Activated CD4-positive, alpha-beta T cell treated with anti-CD3 and anti-CD28 coated beads for 36 hours (primary cell): ENCODE data around the gene DOCK9. TPM values are rescaled to one million over a fixed set of nuclear protein-coding genes. Genes with fewer than 3 reads are reported as not detected.

Source experiments
- ATAC-seq: fragments of 200-7000 bp; cut with Tn5 transposase; one replicate; pipeline ENCODE4 v1.10.0; 2021; ENCODE audit warnings: mild to moderate bottlenecking, moderate library complexity
- CTCF ChIA-PET: fragments of 350-600 bp; sonication (Branson Sonifier 250); formaldehyde crosslinking; loops from one replicate; lab custom pipeline; 2021; ENCODE audit warnings: antibody characterized with exemption; lab: Charles Lee
- POLR2A ChIA-PET: fragments of 350-600 bp; sonication (Branson Sonifier 250); formaldehyde crosslinking; loops from one replicate; lab custom pipeline; 2021; ENCODE audit warnings: antibody characterized with exemption, inconsistent platforms; lab: Charles Lee
- DNase-seq: peaks from one replicate; pipeline ENCODE4 v3.0.0-alpha.2; 2020
- H3K27ac Mint-ChIP-seq: one replicate; pipeline ENCODE4 v1.8.0; 2021; ENCODE audit warnings: mixed read lengths
- H3K27me3 Mint-ChIP-seq: one replicate; pipeline ENCODE4 v1.8.0; 2021; ENCODE audit warnings: mixed read lengths
- H3K36me3 Mint-ChIP-seq: one replicate; pipeline ENCODE4 v1.8.0; 2021; ENCODE audit warnings: low read depth, mixed read lengths
- H3K4me1 Mint-ChIP-seq: one replicate; pipeline ENCODE4 v1.8.0; 2021; ENCODE audit warnings: mixed read lengths
- H3K4me3 Mint-ChIP-seq: one replicate; pipeline ENCODE4 v1.8.0; 2021; ENCODE audit warnings: mild to moderate bottlenecking, moderate library complexity, mixed read lengths
- H3K9me3 Mint-ChIP-seq: one replicate; pipeline ENCODE4 v1.8.0; 2021; ENCODE audit warnings: low read depth, mixed read lengths
- intact Hi-C, 2 experiments: fragments of 100-400 bp; cut with DNase I in 1 of 2; cut with micrococcal nuclease in 1 of 2; formaldehyde crosslinking; loops; one replicate each; pipeline versions ENCODE4 v1.14.2 to v1.15.1; 2022 to 2024; cut with DNase I, micrococcal nuclease
- total RNA-seq, 2 experiments: library from RNA; stranded (reverse); gene quantifications; one replicate each; pipeline ENCODE4 v1.2.3, GENCODE V29; 2021

The DOCK9 gene
- total RNA-seq, 2 experiments from 2014 or later = 36.0 to 42.6 TPM

DNA sequence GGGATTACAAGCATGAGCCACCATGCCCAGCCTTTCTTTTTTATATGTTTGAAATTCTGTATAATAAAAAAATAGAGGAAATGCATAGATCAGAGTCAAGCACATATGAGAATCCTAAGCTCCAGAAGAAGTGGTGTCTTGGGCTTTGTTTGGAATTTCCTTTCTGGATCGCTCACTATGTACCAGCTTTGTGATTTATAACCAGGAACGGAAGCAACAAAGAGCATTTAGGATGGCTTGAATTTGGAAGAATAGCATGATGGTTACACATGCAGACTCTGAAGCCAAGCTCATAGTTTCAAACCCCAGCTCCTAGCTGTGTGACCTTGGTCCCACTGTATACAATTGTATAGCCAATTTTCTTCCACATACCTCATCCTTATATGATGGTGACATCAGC lies 197.4 kb downstream of the DOCK9 start:
- H3K9me3 Mint-ChIP-seq = no peaks in the 10 kb centered on the region
- ChIA-PET POLR2A (interaction anchor here (0.7 kb wide), 1 partner anchor 670 kb away, joined by 3 read pairs; no protein-coding TSS in a partner anchor), CTCF (no interaction called here)
- H3K36me3 Mint-ChIP-seq = no peaks in the 10 kb centered on the region
- H3K27ac Mint-ChIP-seq = no peak overlapping the region
- DNase-seq (no peak), ATAC-seq (no peak)
- intact Hi-C loops = no loop called here
- no peak overlapping the region for H3K4me3 Mint-ChIP-seq
- peaks cover 23% of the 10 kb centered on the region for H3K27me3 Mint-ChIP-seq
- no peaks in the 10 kb centered on the region for H3K4me1 Mint-ChIP-seq

DNA sequence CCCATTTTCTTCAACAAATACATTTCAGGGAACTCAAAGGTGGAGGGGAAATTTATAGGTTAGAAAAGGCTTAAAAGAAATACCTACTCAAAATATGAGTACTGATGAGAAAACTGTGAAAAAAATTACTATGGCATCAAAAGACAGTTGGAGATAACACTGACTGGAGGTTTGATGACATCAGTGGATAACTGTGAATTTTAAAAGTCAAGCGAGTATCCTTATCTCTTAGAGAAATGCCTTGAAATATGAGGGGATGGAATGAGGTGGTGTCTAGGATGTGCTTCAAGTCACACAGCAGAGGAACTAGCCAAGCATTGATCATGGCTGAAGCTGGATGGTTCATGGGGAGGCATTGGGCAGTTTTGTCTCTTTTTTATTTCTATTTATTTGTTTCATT lies 198.2 kb downstream of the DOCK9 start:
- Mint-ChIP-seq H3K4me3 (no peak overlapping the region), H3K9me3 (no peaks in the 10 kb centered on the region), H3K27ac (no peak overlapping the region), H3K27me3 (peaks cover 23% of the 10 kb centered on the region), H3K4me1 (no peaks in the 10 kb centered on the region), H3K36me3 (no peaks in the 10 kb centered on the region)
- intact Hi-C loops = no loop called here
- DNase-seq (no peak), ATAC-seq (no peak)
- ChIA-PET POLR2A (no interaction called here), CTCF (no interaction called here)

DNA sequence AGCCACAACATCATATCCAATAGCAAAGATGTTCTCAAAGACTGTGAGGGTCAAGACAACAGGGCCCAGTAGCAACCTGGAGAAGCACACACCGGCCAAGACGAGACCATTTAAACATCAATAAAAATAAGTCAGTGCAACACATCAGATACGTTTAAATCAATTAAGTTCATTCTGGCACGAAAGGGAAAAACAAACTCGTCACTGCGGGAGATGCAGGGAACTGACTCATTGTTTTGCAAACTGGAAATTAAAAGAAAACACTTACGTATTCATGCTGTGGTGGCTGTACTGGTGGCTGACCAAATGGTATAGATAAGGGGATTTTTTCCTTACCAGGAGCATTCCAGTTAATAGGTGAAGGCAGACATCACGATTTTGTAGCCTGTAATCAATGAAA lies 199.1 kb downstream of the DOCK9 start:
- Mint-ChIP-seq H3K27ac (no peak overlapping the region), H3K4me3 (no peak overlapping the region), H3K9me3 (no peaks in the 10 kb centered on the region), H3K4me1 (no peaks in the 10 kb centered on the region), H3K36me3 (no peaks in the 10 kb centered on the region), H3K27me3 (peaks cover 23% of the 10 kb centered on the region)
- intact Hi-C loops = no loop called here
- DNase-seq = no peak
- ATAC-seq = no peak
- CTCF ChIA-PET = no interaction called here
- POLR2A ChIA-PET = no interaction called here

DNA sequence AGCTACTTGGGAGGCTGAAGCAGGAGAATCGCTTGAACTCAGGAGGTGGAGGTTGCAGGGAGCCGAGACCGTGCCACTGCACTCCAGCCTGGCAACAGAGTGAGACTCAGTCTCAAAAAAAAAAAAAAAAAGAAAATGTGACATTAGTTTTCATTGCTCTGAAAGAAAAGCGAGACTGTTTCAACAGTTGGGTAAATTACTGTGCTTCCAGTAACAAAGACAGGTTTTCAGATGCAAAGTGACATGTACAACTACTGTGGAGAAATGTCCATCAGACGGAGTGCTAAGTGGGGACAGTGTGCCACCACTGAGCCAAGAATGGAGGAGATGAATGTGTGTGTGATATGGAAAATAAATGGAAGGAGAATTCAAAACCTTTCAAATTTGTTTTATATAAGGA lies 201.2 kb downstream of the DOCK9 start:
- DNase-seq (no peak), ATAC-seq (no peak)
- Mint-ChIP-seq H3K4me3 (no peak overlapping the region), H3K4me1 (no peaks in the 10 kb centered on the region), H3K27ac (no peak overlapping the region), H3K36me3 (no peaks in the 10 kb centered on the region), H3K9me3 (no peaks in the 10 kb centered on the region), H3K27me3 (peaks cover 23% of the 10 kb centered on the region)
- intact Hi-C loops = no loop called here
- CTCF ChIA-PET = interaction anchor here (0.6 kb wide), 1 partner anchor 75 kb away, joined by 4 read pairs; no protein-coding TSS in a partner anchor
- POLR2A ChIA-PET = no interaction called here

DNA sequence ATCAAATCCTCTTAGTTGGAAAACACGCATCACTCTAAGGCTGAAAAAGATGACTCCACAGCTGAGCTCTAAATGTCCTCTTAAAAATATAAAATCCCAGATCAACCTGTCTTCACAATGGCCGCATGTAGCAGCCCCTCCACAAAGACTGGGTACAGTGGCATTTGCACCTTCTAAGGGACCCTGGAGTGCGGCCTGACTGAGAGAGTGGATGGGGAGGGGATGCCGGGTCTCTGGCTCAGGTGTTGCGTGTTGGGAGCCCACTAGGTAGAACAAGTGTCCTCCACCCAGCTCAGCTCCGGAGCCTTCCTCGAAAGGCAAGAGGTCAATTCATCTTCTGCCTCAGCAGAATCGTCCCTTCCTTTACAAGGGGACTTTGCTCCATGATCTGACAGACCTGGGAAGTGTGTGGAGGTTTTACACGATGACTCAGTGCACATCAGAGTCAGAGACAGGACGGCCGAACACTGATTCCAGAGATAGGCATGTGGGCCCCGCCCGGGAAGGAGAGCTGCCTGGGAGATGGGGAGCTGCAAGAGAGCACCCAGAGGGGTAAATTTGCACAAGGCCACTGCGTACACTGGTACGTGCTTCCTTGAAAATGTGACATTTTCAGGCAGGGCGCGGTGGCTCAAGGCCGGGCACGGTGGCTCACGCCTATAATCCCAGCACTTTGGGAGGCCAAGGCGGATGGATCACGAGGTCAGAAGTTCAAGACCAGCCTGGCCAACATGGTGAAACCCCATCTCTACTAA lies 201.8 kb downstream of the DOCK9 start:
- CTCF ChIA-PET = interaction anchor here (0.6 kb wide), 1 partner anchor 74 kb away, joined by 4 read pairs; no protein-coding TSS in a partner anchor

DNA sequence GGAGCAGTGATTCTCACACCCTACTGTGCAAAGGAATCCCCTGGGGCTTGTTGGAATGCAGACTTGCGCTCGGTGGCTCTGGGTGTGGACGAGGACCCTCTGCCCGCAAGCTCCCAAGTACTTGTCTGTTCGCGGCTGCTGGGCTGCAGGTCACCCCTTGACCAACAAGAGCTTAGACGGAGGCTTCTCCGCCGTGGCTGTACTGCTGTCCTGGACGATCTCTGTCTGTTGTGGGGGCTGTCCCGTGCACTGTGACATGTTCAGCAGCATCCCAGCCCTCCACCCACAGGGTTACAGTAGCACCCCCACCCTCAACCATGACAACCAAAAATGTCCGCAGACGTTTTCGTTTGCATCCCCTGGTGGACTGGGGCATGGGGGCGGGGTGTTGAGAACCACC lies 202.5 kb downstream of the DOCK9 start:
- no peaks in the 10 kb centered on the region for H3K4me1 Mint-ChIP-seq
- H3K27me3 Mint-ChIP-seq = peaks cover 13% of the 10 kb centered on the region
- H3K27ac Mint-ChIP-seq = no peak overlapping the region
- ATAC-seq = no peak
- H3K36me3 Mint-ChIP-seq = no peaks in the 10 kb centered on the region
- no peak for DNase-seq
- ChIA-PET POLR2A (no interaction called here), CTCF (interaction anchor here (1.4 kb wide), 1 partner anchor 102 kb away, joined by 3 read pairs; no protein-coding TSS in a partner anchor)
- H3K9me3 Mint-ChIP-seq = no peaks in the 10 kb centered on the region
- intact Hi-C loops = no loop called here
- H3K4me3 Mint-ChIP-seq = no peak overlapping the region

More for the DNA sequence above, 201.8 kb downstream of the DOCK9 start:
- no peak for ATAC-seq
- POLR2A ChIA-PET = no interaction called here
- peaks cover 17% of the 10 kb centered on the region for H3K27me3 Mint-ChIP-seq
- no peak for DNase-seq
- H3K9me3 Mint-ChIP-seq = no peaks in the 10 kb centered on the region
- H3K4me1 Mint-ChIP-seq = no peaks in the 10 kb centered on the region
- no peaks in the 10 kb centered on the region for H3K36me3 Mint-ChIP-seq
- no peak overlapping the region for H3K27ac Mint-ChIP-seq
- H3K4me3 Mint-ChIP-seq = no peak overlapping the region
- intact Hi-C loops = no loop called here

DNA sequence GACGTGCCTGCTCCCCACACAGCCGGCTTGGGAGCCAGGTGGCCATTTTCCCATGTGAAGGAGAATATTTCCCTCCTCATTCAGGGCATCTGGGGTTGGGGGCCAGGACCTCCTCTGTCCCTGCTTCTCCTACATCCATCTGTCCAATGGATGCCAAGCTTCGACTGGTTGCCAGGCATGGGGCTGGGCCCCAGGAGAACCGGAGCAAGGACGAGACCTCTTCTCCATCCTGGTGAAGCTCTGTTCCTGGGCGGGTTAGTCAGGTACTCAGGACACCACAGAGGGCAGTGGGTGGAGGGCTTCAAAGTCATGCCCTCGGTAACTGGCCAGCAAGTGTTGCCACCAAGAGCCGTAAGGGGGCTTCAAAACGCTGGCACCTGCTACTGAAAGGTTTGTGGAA lies 203.1 kb downstream of the DOCK9 start:
- intact Hi-C loops = no loop called here
- Mint-ChIP-seq H3K36me3 (no peaks in the 10 kb centered on the region), H3K9me3 (no peaks in the 10 kb centered on the region), H3K27ac (no peak overlapping the region), H3K4me3 (no peak overlapping the region), H3K4me1 (no peaks in the 10 kb centered on the region), H3K27me3 (peaks cover 12% of the 10 kb centered on the region)
- POLR2A ChIA-PET = no interaction called here
- DNase-seq (no peak), ATAC-seq (no peak)
- CTCF ChIA-PET = interaction anchor here (1.4 kb wide), 1 partner anchor 101 kb away, joined by 3 read pairs; no protein-coding TSS in a partner anchor

DNA sequence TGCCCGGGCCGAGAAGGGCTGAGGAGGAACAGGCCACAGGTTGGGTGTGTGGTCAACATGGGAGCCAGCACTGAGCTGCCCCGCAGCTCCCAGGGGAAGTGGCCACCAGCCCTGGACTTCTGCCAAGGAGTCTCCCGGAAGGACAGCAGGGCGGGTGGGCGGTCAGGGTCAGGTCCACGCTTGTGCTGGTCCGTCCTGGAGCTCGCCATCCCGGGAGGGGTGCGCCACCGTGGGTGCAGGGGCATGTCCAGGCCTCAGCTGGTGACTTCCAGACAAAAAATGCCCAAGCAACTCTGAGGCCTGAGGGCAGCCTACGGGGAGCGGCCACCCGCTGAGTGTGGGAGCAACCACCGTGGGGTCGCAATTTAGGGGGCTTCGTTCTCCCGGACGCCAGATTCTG lies 203.9 kb downstream of the DOCK9 start:
- Mint-ChIP-seq H3K9me3 (peaks cover 5% of the 10 kb centered on the region), H3K4me3 (no peak overlapping the region), H3K4me1 (no peaks in the 10 kb centered on the region), H3K27me3 (peaks cover 10% of the 10 kb centered on the region), H3K27ac (no peak overlapping the region), H3K36me3 (no peaks in the 10 kb centered on the region)
- ATAC-seq (no peak), DNase-seq (no peak)
- POLR2A ChIA-PET = no interaction called here
- intact Hi-C loops = no loop called here
- CTCF ChIA-PET = interaction anchor here (1.4 kb wide), 1 partner anchor 101 kb away, joined by 3 read pairs; no protein-coding TSS in a partner anchor

DNA sequence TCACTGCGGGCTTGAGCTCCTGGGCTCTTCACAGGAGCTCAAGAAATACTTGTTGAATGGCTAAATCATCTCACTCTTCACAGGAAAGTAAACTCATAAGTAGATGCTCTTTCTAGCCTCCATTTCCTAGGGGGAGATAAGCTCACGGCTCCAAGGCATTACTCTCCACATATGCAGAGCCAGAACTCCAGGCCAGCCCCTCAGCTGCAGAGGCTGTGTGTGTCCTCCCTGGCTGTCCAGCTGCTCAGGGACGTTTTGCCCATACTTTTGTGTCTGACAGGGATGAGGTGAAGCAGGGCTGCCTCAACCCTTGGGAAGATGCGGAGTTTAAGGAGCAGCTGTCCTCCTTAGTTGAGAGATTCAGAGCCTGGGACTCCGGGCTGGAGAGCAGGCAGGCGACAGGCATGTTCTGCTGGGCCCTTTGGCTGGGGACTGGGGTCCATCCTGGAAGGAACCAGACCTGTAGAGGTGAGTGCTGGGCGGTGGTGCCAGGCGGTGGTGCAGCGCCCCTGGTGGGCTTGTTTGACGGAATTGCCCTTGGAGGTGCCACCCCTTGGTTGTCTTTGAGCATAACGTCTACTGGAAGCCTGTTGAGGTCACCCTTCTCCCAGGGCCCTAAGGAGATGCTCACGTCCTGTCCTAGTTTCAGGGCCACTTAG lies 204.9 kb downstream of the DOCK9 start:
- Mint-ChIP-seq H3K27me3 (peaks cover 9% of the 10 kb centered on the region), H3K4me3 (no peak overlapping the region), H3K36me3 (no peaks in the 10 kb centered on the region), H3K27ac (no peak overlapping the region), H3K4me1 (no peaks in the 10 kb centered on the region), H3K9me3 (peaks cover 8% of the 10 kb centered on the region)
- ATAC-seq (no peak), DNase-seq (no peak)
- ChIA-PET CTCF (no interaction called here), POLR2A (no interaction called here)
- intact Hi-C loops = no loop called here

DNA sequence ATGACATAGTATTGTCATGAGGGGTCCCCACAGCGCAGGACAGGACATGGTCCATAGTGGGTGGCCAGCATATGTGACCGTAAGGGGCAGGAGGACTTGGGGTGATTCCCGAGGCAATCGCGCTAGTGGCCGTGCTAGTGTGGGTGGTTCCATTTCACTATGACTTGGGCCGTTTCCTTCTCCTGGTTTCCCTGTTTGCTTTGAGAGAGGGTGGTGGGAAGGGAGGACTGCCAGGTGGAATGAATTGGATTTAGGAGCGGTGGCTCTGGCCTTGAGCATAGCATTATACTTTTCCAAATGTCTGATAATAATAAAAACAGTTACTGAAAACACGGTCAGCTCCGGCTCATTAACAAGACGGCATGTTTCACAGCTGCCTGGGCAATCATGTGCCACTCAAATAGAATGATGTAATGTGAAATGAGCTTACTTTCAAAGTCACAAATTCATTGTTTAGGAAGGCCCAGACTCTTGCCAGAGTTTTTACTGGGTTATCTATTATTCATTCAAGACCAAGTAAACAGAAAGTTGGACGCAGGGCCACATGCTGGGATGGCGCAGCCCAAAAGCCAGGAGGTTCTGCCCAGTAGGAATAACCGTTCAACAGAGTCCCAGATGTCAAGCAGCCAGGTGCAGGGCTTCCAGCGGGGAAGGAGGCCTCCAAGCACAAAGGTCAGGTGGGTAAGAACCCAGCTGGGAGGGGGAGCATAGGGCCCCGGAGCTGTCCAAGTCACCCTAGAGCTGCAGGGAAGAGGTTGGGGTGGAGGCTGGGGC lies 205.8 kb downstream of the DOCK9 start:
- Mint-ChIP-seq H3K9me3 (peaks cover 8% of the 10 kb centered on the region), H3K27me3 (peaks cover 5% of the 10 kb centered on the region), H3K36me3 (no peaks in the 10 kb centered on the region), H3K4me1 (no peaks in the 10 kb centered on the region), H3K4me3 (no peak overlapping the region), H3K27ac (no peak overlapping the region)
- ChIA-PET POLR2A (no interaction called here), CTCF (no interaction called here)
- ATAC-seq (no peak), DNase-seq (no peak)
- intact Hi-C loops = no loop called here

DNA sequence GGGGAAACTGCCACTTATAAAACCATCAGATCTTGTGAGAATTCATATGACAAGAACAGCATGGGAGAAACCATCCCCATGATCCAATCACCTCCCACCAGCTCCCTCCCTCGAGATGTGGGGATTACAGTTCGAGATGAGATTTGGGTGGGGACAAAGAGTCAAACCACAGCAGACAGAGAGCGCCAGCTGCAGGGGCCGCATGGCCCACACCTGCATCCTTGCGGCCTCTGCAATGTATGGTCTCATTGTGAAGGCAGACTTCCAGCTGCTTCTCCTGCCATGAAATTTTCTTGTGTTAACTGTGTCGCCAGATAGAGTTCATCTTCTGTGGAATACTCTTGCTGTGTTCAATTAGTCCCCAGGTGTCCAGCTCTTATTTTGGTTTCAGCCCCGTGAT lies 208.1 kb downstream of the DOCK9 start:
- Mint-ChIP-seq H3K27me3 (peaks cover 8% of the 10 kb centered on the region), H3K4me1 (no peaks in the 10 kb centered on the region)

More for the DNA sequence above, 208.1 kb downstream of the DOCK9 start:
- no peak for ATAC-seq
- no peak overlapping the region for H3K4me3 Mint-ChIP-seq
- no peak overlapping the region for H3K27ac Mint-ChIP-seq
- DNase-seq = no peak
- no peaks in the 10 kb centered on the region for H3K36me3 Mint-ChIP-seq
- intact Hi-C loops = no loop called here
- ChIA-PET POLR2A (no interaction called here), CTCF (interaction anchor here (0.6 kb wide), 1 partner anchor 359 kb away, joined by 3 read pairs; no protein-coding TSS in a partner anchor)
- H3K9me3 Mint-ChIP-seq = peaks cover 8% of the 10 kb centered on the region
